ENCODE results near the gene PPP2R2C. TPM values are rescaled to one million over a fixed set of nuclear protein-coding genes. Genes with fewer than 3 reads are reported as not detected.

The PPP2R2C gene
- total and polyA plus RNA-seq, 2 of the 4 experiments (the other 2 are of a cell fraction): 0.03 TPM; not detected in 1

DNA sequence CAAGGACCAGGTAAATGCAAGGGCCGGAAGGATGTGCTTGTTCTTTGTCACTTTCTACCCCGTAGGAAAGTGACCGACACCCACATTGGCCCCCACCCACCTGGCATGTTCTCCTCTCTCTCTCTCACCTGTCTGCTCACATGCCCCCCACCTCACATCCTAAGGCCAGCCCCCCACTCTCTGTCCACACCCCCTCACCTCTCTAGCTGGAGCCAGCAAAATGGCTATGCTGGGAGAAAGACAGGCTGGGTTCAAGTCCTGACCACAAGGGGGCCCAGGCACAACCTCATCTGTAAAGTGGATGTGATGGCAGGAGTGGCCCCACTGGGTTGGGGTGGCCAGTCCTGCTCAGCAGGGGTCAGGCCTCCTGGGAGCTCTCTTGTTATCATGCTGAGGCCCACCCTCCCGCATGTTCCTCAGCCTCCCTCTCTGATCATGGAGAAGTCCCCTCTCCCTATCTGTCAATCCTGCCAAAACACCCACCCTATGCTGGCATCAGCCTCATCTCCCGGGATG lies 1.7 kb upstream of the PPP2R2C start:
- H3K9me3 ChIP-seq (ENCODE audit: control insufficient read depth, insufficient read depth, low read length): no peaks in the 10 kb centered on the region
- H3K4me3 ChIP-seq (ENCODE audit: insufficient read depth, low read depth, low read length): no peak overlapping the region
- no peaks in the 10 kb centered on the region for H3K9me1 ChIP-seq (ENCODE audit: insufficient read depth, low read length)
- POLR2A ChIA-PET (ENCODE audit: unreplicated experiment): no interaction called here
- no peak overlapping the region for H2BK15ac ChIP-seq (ENCODE audit: low read depth, low read length)
- 27% methylated on average over 1 of the region's 5 CpGs; no CpG with 5 or more reads in 1 of the 2 experiments for WGBS, 2 experiments (ENCODE audit: extremely low coverage in 2 of 2, insufficient read length in 1 of 2)
- in situ Hi-C loops (cut with MboI; ENCODE audit: low sequenced_read_pairs) (no loop called here), intact Hi-C loops (cut with micrococcal nuclease) (no loop called here), dilution Hi-C loops (cut with HindIII; ENCODE audit: low sequenced_read_pairs, unreplicated experiment) (no loop called here)
- CTCF ChIA-PET: no interaction called here
- H3K56ac ChIP-seq (ENCODE audit: extremely low read depth, insufficient read depth, low read length): no peak overlapping the region
- TF ChIP-seq MXI1 (IDR thresholded peaks at IDR 0.05; ENCODE audit: borderline replicate concordance, low read depth, low read length): no peak
- TF ChIP-seq, protein P1, sequence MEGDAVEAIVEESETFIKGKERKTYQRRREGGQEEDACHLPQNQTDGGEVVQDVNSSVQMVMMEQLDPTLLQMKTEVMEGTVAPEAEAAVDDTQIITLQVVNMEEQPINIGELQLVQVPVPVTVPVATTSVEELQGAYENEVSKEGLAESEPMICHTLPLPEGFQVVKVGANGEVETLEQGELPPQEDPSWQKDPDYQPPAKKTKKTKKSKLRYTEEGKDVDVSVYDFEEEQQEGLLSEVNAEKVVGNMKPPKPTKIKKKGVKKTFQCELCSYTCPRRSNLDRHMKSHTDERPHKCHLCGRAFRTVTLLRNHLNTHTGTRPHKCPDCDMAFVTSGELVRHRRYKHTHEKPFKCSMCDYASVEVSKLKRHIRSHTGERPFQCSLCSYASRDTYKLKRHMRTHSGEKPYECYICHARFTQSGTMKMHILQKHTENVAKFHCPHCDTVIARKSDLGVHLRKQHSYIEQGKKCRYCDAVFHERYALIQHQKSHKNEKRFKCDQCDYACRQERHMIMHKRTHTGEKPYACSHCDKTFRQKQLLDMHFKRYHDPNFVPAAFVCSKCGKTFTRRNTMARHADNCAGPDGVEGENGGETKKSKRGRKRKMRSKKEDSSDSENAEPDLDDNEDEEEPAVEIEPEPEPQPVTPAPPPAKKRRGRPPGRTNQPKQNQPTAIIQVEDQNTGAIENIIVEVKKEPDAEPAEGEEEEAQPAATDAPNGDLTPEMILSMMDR (conservative IDR thresholded peaks at IDR 0.05; ENCODE audit: low read depth, low read length): 0 out of 2 replicates have a peak, but pooled peaks have one; percentile 9
- H3K27ac ChIP-seq (ENCODE audit: insufficient read depth, low read length): no peak overlapping the region
- H4K5ac ChIP-seq (ENCODE audit: low read depth, low read length): no peak overlapping the region
- peaks cover 32% of the 10 kb centered on the region for H3K27me3 ChIP-seq (ENCODE audit: control insufficient read depth, insufficient read depth, low read length)
- H4K8ac ChIP-seq (ENCODE audit: low read depth in 2 of 2, low read length in 2 of 2): no peak overlapping the region
- no peak overlapping the region for H3K23ac ChIP-seq (ENCODE audit: low read depth, low read length)
- no peak overlapping the region for H2BK5ac ChIP-seq (ENCODE audit: low read depth, low read length, poor library complexity, severe bottlenecking)
- H3K36me3 ChIP-seq (ENCODE audit: control insufficient read depth, insufficient read depth, low read length): no peaks in the 10 kb centered on the region
- H3K18ac ChIP-seq (ENCODE audit: low read depth, low read length): no peak overlapping the region
- no peak for DNase-seq
- H3K9ac ChIP-seq (ENCODE audit: low read depth, low read length): no peak overlapping the region
- no peak overlapping the region for H3K14ac ChIP-seq (replicated peaks; ENCODE audit: low read depth, low read length)
- no peak overlapping the region for H2AK5ac ChIP-seq (ENCODE audit: low read depth, low read length)
- H2BK20ac ChIP-seq (ENCODE audit: low read depth, low read length): no peak overlapping the region
- no peaks in the 10 kb centered on the region for H3K79me1 ChIP-seq (ENCODE audit: low read depth in 1 of 2, low read length in 2 of 2)
- no peaks in the 10 kb centered on the region for H3K4me1 ChIP-seq (ENCODE audit: control insufficient read depth, insufficient read depth, low read length)
- no peak overlapping the region for H2AK9ac ChIP-seq (replicated peaks; ENCODE audit: low read depth, low read length, poor library complexity)
- H3K4me2 ChIP-seq (ENCODE audit: low read depth, low read length): no peak overlapping the region
- no peak overlapping the region for H2AFZ ChIP-seq (replicated peaks; ENCODE audit: low read length, poor library complexity)
- no peaks in the 10 kb centered on the region for H4K20me1 ChIP-seq (ENCODE audit: insufficient read depth, low read length)
- no peak overlapping the region for H2BK120ac ChIP-seq (ENCODE audit: low read depth, low read length)
- no TSS peak for BruUV-seq (replicated peaks)
- no peak overlapping the region for H3K4ac ChIP-seq (ENCODE audit: low read depth, low read length)
- no peak overlapping the region for H4K91ac ChIP-seq (ENCODE audit: insufficient read depth, low read depth, low read length)
- ATAC-seq (ENCODE audit: low read depth): no peak

Measured in IMR-90 (cell line).